ENCODE results near the gene HTT. TPM values are rescaled to one million over a fixed set of nuclear protein-coding genes. Genes with fewer than 3 reads are reported as not detected.

Gene HTT
- total RNA-seq, 1 experiment from 2014 or later = 37.4 TPM

DNA sequence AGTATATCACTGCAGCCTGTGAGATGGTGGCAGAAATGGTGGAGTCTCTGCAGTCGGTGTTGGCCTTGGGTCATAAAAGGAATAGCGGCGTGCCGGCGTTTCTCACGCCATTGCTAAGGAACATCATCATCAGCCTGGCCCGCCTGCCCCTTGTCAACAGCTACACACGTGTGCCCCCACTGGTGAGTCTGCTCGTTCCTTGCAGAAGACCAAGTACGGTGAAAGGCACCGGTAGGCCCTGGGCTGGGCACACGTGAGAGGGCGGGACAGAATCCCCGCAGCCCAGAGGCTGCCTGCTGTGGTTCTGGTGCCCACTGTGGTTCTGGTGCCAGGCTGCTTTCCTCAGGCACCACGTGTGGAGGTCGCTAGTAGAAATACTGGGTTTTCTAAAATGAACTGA is 143.3 kb downstream of the HTT start:
- no peaks in the 10 kb centered on the region for H3K9me2 ChIP-seq (ENCODE audit: insufficient read depth)
- ChIA-PET CTCF (no interaction called here), RAD21 (ENCODE audit: low non-redundant PET in 1 of 2, low total read pairs in 2 of 2, uncharacterized antibody in 2 of 2, unreplicated experiment in 2 of 2) (no interaction called here), POLR2A (no interaction called here)
- H3K36me3 ChIP-seq (ENCODE audit: control insufficient read depth in 1 of 2, insufficient read depth in 2 of 2, low read length in 2 of 2) = peaks cover 5 to 26% of the 10 kb centered on the region in 2 experiments; a peak in 3 of 4 replicates
- H3K4me1 ChIP-seq (ENCODE audit: control insufficient read depth in 1 of 2, insufficient read depth in 2 of 2, low read length in 2 of 2) = no peaks in the 10 kb centered on the region
- H4K20me1 ChIP-seq (ENCODE audit: insufficient read depth) = no peaks in the 10 kb centered on the region
- H3K4me3 ChIP-seq (replicated peaks in 1 of 2; ENCODE audit: low read depth in 1 of 2, low read length in 2 of 2) = no peak overlapping the region
- H3K27ac ChIP-seq (ENCODE audit: low read depth, low read length) = no peak overlapping the region
- H3K27me3 ChIP-seq (ENCODE audit: insufficient read depth, low read length) = no peaks in the 10 kb centered on the region
- H3K9ac ChIP-seq (ENCODE audit: low read length) = no peak overlapping the region
- intact Hi-C loops (cut with micrococcal nuclease) = no loop called here
- no peak overlapping the region for H3K4me2 ChIP-seq (ENCODE audit: low read length)
- DNase-seq (ENCODE audit: low read depth, low spot score) (no peak), ATAC-seq (no peak)
- H3K79me2 ChIP-seq (ENCODE audit: insufficient read depth, low read length) = no peaks in the 10 kb centered on the region
- H2AFZ ChIP-seq (ENCODE audit: low read depth, low read length, poor library complexity, severe bottlenecking) = no peak overlapping the region
- no peaks in the 10 kb centered on the region for H3K9me3 ChIP-seq (ENCODE audit: control insufficient read depth in 1 of 2, insufficient read depth in 1 of 2, low read depth in 1 of 2, low read length in 2 of 2)
- BruUV-seq (replicated peaks) = no TSS peak
- TF ChIP-seq SP1 (IDR thresholded peaks at IDR 0.05; ENCODE audit: low read depth) (no peak), SIN3A (IDR thresholded peaks at IDR 0.05; ENCODE audit: low read depth) (no peak), ZFX (IDR thresholded peaks at IDR 0.05) (no peak), ELF1 (IDR thresholded peaks at IDR 0.05; ENCODE audit: borderline replicate concordance, low read depth) (no peak), CEBPB (IDR thresholded peaks at IDR 0.05; ENCODE audit: low read depth) (no peak), POLR2A (IDR thresholded peaks at IDR 0.05; ENCODE audit: borderline replicate concordance, extremely low read depth, insufficient read depth, insufficient read length) (no peak), YY1 (IDR thresholded peaks at IDR 0.05; ENCODE audit: extremely low read depth, insufficient replicate concordance, low read depth, low read length) (no peak), ZNF274 (IDR thresholded peaks at IDR 0.05; ENCODE audit: low read depth, low read length) (no peak), TCF7L2 (IDR thresholded peaks at IDR 0.05; ENCODE audit: borderline replicate concordance, extremely low read depth, insufficient read depth, insufficient read length) (no peak), JUND (IDR thresholded peaks at IDR 0.05) (no peak), RAD21 (IDR thresholded peaks at IDR 0.05; ENCODE audit: low read depth) (no peak), SRF (IDR thresholded peaks at IDR 0.05; ENCODE audit: low read depth) (no peak), FOSL1 (IDR thresholded peaks at IDR 0.05; ENCODE audit: low read depth) (no peak), EZH2 (IDR thresholded peaks at IDR 0.05) (no peak), EGR1 (IDR thresholded peaks at IDR 0.05; ENCODE audit: low read depth) (no peak), POLR2AphosphoS5 (IDR thresholded peaks at IDR 0.05; ENCODE audit: low read depth, low read length) (no peak)
- TF ChIP-seq, protein P1, sequence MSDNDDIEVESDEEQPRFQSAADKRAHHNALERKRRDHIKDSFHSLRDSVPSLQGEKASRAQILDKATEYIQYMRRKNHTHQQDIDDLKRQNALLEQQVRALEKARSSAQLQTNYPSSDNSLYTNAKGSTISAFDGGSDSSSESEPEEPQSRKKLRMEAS (IDR thresholded peaks at IDR 0.05) = no peak
- TF ChIP-seq, protein P2, sequence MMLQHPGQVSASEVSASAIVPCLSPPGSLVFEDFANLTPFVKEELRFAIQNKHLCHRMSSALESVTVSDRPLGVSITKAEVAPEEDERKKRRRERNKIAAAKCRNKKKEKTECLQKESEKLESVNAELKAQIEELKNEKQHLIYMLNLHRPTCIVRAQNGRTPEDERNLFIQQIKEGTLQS (IDR thresholded peaks at IDR 0.05) = no peak
- TF ChIP-seq, protein P3, sequence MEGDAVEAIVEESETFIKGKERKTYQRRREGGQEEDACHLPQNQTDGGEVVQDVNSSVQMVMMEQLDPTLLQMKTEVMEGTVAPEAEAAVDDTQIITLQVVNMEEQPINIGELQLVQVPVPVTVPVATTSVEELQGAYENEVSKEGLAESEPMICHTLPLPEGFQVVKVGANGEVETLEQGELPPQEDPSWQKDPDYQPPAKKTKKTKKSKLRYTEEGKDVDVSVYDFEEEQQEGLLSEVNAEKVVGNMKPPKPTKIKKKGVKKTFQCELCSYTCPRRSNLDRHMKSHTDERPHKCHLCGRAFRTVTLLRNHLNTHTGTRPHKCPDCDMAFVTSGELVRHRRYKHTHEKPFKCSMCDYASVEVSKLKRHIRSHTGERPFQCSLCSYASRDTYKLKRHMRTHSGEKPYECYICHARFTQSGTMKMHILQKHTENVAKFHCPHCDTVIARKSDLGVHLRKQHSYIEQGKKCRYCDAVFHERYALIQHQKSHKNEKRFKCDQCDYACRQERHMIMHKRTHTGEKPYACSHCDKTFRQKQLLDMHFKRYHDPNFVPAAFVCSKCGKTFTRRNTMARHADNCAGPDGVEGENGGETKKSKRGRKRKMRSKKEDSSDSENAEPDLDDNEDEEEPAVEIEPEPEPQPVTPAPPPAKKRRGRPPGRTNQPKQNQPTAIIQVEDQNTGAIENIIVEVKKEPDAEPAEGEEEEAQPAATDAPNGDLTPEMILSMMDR (IDR thresholded peaks at IDR 0.05 in 2 of 3, conservative IDR thresholded peaks at IDR 0.05 in 1 of 3; ENCODE audit: borderline replicate concordance in 1 of 3, insufficient read depth in 1 of 3, low read depth in 2 of 3, low read length in 2 of 3) = no peak
